PC-9 (cell line): Measurements from ENCODE around the gene SKP1. TPM values are rescaled to one million over a fixed set of nuclear protein-coding genes. Genes with fewer than 3 reads are reported as not detected.
"Not testable (repeated sequence)": the region's sequence is repeated elsewhere in the genome, so short reads cannot be mapped to it uniquely, and the experiment has no call there.

Experiments
- BruUV-seq: library from RNA; stranded (reverse); fragments of 400-500 nt; replicated peaks from 2 replicates; lab custom pipeline; 2021; lab: Mats Ljungman, UMichigan
- CTCF ChIA-PET: fragments of 300-600 bp; sonication (Branson Sonifier 250); formaldehyde crosslinking; loops from one replicate; lab custom pipeline; 2022; ENCODE audit warnings: antibody characterized with exemption; lab: Charles Lee
- POLR2A ChIA-PET: fragments of 300-600 bp; sonication (Branson Sonifier 250); formaldehyde crosslinking; loops from one replicate; lab custom pipeline; 2022; ENCODE audit warnings: antibody characterized with exemption; ENCODE audit not compliant: unreplicated experiment; lab: Charles Lee
- DNase-seq, 2 experiments: peaks; one replicate each; pipeline versions ENCODE4 v3.0.0 to v3.0.0-alpha.2; 2015 to 2022; ENCODE audit warnings: mixed read lengths in 1 of 2
- H2AFZ ChIP-seq: fragments of 200-600 bp; sonication (generic); 2 replicates; pipeline ENCODE4 v1.8.1; 2017; ENCODE audit warnings: antibody characterized with exemption
- H3F3A ChIP-seq: fragments of 200-600 bp; sonication (generic); 2 replicates; pipeline ENCODE4 v1.8.1; 2017; ENCODE audit warnings: antibody characterized with exemption, mild to moderate bottlenecking, low read depth; ENCODE audit not compliant: insufficient read depth
- H3K27ac ChIP-seq: fragments of 200-600 bp; sonication (generic); 2 replicates; pipeline ENCODE4 v1.6.1; 2016; ENCODE audit warnings: mixed run types
- H3K27me3 ChIP-seq: fragments of 200-600 bp; sonication (generic); 2 replicates; pipeline ENCODE4 v1.6.1; 2016; ENCODE audit warnings: low read depth, mixed run types; ENCODE audit not compliant: insufficient read depth
- H3K36me3 ChIP-seq: fragments of 200-600 bp; sonication (generic); 2 replicates; pipeline ENCODE4 v1.6.1; 2016; ENCODE audit warnings: low read depth, mixed run types
- H3K4me1 ChIP-seq: fragments of 200-600 bp; sonication (generic); replicated peaks from 2 replicates; pipeline ENCODE4 v1.6.1; 2016; ENCODE audit warnings: mixed run types; ENCODE audit not compliant: insufficient read depth
- H3K4me2 ChIP-seq: fragments of 200-600 bp; sonication (generic); 2 replicates; pipeline ENCODE4 v1.6.1; 2017; ENCODE audit warnings: mixed run types
- H3K4me3 ChIP-seq: fragments of 200-600 bp; sonication (generic); 2 replicates; pipeline ENCODE4 v1.6.1; 2016; ENCODE audit warnings: mixed run types
- H3K79me2 ChIP-seq: fragments of 200-600 bp; sonication (generic); 2 replicates; pipeline ENCODE4 v1.6.1; 2017; ENCODE audit warnings: low read depth, mixed run types
- H3K9me2 ChIP-seq: fragments of 200-600 bp; sonication (generic); 2 replicates; pipeline ENCODE4 v1.8.1; 2017; ENCODE audit warnings: mild to moderate bottlenecking; ENCODE audit not compliant: insufficient read depth
- H3K9me3 ChIP-seq: fragments of 200-600 bp; sonication (generic); 2 replicates; pipeline ENCODE4 v1.8.1; 2016; ENCODE audit warnings: low read depth; ENCODE audit not compliant: insufficient read depth
- H4K20me1 ChIP-seq: fragments of 200-600 bp; sonication (generic); 2 replicates; pipeline ENCODE4 v1.8.1; 2017; ENCODE audit not compliant: insufficient read depth
- CTCF ChIP-seq: fragments of 200-600 bp; sonication (generic); conservative IDR thresholded peaks from 2 replicates; pipeline ENCODE4 v1.6.1; 2017; ENCODE audit warnings: mixed run types, antibody characterized with exemption, mild to moderate bottlenecking, moderate library complexity
- EZH2 ChIP-seq: fragments of 200-600 bp; sonication (generic); IDR thresholded peaks from 2 replicates; pipeline ENCODE4 v1.8.0; 2017; ENCODE audit warnings: antibody characterized with exemption, low read depth
- intact Hi-C: fragments of 100-400 bp; cut with micrococcal nuclease; formaldehyde crosslinking; loops from one replicate; pipeline ENCODE4 v1.10.0; 2022; ENCODE audit not compliant: unreplicated experiment
- total RNA-seq: library from RNA; stranded (reverse); gene quantifications from 2 replicates; pipeline ENCODE4 v1.2.3, GENCODE V29; 2021

The SKP1 gene
- total RNA-seq, 1 experiment from 2014 or later = 409 TPM

DNA sequence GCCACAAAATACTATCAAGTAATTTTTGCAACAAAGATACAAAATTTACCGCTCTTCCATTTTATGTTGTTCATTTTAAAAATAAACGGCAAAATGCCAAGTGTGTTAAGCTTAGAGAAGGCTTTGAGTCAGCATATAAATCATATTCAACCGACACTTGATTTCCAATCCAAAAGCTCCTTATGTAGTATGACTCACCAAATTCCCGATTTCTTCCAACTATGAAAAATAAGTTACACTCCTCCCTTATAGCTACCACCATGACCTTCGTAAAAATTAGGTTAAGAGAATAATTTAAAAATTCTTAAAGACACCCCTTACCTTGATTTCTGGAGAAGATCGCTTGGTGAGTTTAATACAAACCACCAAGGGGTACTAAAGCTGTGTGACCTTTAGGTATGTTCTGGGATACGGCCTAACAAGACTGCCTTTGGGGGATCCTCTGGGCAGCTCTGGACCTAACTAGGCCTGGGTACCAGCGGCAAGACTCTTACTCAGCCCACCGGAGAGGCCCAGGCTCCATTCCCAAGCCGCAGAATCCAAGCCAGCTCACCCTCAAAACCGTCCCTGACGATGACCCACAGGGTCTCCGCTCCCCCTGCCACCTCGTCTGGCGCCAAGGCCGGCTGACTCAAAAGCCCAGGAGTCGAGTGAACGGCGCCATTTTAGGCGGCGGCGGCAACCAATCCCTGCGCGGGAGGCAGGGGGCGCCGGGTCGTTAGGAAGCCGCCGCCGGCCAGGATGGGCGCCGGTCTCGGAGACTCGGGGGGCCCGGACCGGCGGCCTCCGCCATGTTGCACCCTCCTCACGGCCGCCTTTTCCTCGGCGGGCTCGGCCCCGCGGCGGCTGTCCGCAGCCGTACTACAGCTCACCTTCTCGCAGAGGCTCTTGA, 48.4 kb upstream of the SKP1 start:
- Histone ChIP-seq H3K9me2 (no peaks in the 10 kb centered on the region), H3K4me3 (peak overlapping the region; percentile 79), H3K79me2 (peaks cover 79% of the 10 kb centered on the region), H3K27me3 (no peaks in the 10 kb centered on the region), H3F3A (peaks cover 20% of the 10 kb centered on the region), H2AFZ (peak overlapping the region; percentile 85), H3K27ac (peak overlapping the region; percentile 95), H3K9me3 (no peaks in the 10 kb centered on the region), H3K4me2 (peak overlapping the region; percentile 96), H3K4me1 (peaks cover 36% of the 10 kb centered on the region), H3K36me3 (peaks cover 14% of the 10 kb centered on the region; the same call in 1 of the 2 replicates), H4K20me1 (peaks cover 47% of the 10 kb centered on the region)
- no peak for TF ChIP-seq EZH2
- TF ChIP-seq CTCF = peak; percentile 38; the same call in 1 of the 2 replicates
- TSS peak; percentile 23 for BruUV-seq
- DNase-seq = peak; percentile 41 to 77
- intact Hi-C loops = loop anchor here (5.0 kb wide), 2 partner anchors 48 to 147 kb away; partner anchors contain the start of genes SKP1 and UBE2B
- POLR2A ChIA-PET = interaction anchor here (0.5 to 1.3 kb wide), 6 partner anchors 22 to 225 kb away, joined by 4 to 25 read pairs (median 5); partner anchors contain the start of gene SKP1
- CTCF ChIA-PET = interaction anchor here (0.6 kb wide), 1 partner anchor 10 kb away, joined by 3 read pairs; no protein-coding TSS in a partner anchor

- Histone ChIP-seq H3K36me3 (peaks cover 16% of the 10 kb centered on the region; the same call in 1 of the 2 replicates), H3K9me3 (no peaks in the 10 kb centered on the region), H3K9me2 (no peaks in the 10 kb centered on the region), H3K4me3 (peak overlapping the region; percentile 79), H3K79me2 (peaks cover 91% of the 10 kb centered on the region), H3K4me1 (peaks cover 36% of the 10 kb centered on the region), H3F3A (peaks cover 20% of the 10 kb centered on the region), H3K27ac (peak overlapping the region; percentile 95), H2AFZ (no peak overlapping the region), H4K20me1 (peaks cover 62% of the 10 kb centered on the region), H3K27me3 (no peaks in the 10 kb centered on the region), H3K4me2 (peak overlapping the region; percentile 96)
- intact Hi-C loops = no loop called here
- TF ChIP-seq EZH2 (no peak), CTCF (no peak)
- no peak for DNase-seq
- ChIA-PET POLR2A (interaction anchor here (0.9 kb wide), 1 partner anchor 162 kb away, joined by 4 read pairs; no protein-coding TSS in a partner anchor), CTCF (interaction anchor here (0.6 to 1.1 kb wide), 2 partner anchors 9 to 87 kb away, joined by 3 read pairs; no protein-coding TSS in a partner anchor)
- BruUV-seq = no TSS peak
These were observed 46.9 kb upstream of the SKP1 start for GRCh38 chr5:134223406-134224248.

GRCh38 chr5:134221690-134222089, 44.9 kb upstream of the SKP1 start:
- intact Hi-C loops, H2AFZ ChIP-seq, H3K9me2 ChIP-seq, BruUV-seq, H3K27ac ChIP-seq, H3K27me3 ChIP-seq, DNase-seq, H3K9me3 ChIP-seq, H3F3A ChIP-seq: not testable (repeated sequence)
- H3K36me3 ChIP-seq = peaks cover 16% of the 10 kb centered on the region; the same call in 1 of the 2 replicates
- peaks cover 92% of the 10 kb centered on the region for H3K79me2 ChIP-seq
- peak overlapping the region; percentile 79; the same call in 1 of the 2 replicates for H3K4me3 ChIP-seq
- peaks cover 31% of the 10 kb centered on the region for H3K4me1 ChIP-seq
- H4K20me1 ChIP-seq = peaks cover 81% of the 10 kb centered on the region
- ChIA-PET POLR2A (interaction anchor here (0.6 to 0.7 kb wide), 3 partner anchors 26 to 402 kb away, joined by 3 to 8 read pairs (median 3); no protein-coding TSS in a partner anchor), CTCF (interaction anchor here (1.0 kb wide), 1 partner anchor 38 kb away, joined by 3 read pairs; no protein-coding TSS in a partner anchor)
- peak overlapping the region; percentile 96 for H3K4me2 ChIP-seq
